GM21786 (cell line): ENCODE measurements around the gene REST.

Experiments used
- ATAC-seq: cut with Tn5 transposase; IDR thresholded peaks from one replicate; pipeline ENCODE4 v1.9.1; 2021; ENCODE audit not compliant: unreplicated experiment

Gene REST

GRCh38 chr4:56976837-56977320 lies 69.2 kb downstream of the REST start:
- ATAC-seq = peak; percentile 23

DNA sequence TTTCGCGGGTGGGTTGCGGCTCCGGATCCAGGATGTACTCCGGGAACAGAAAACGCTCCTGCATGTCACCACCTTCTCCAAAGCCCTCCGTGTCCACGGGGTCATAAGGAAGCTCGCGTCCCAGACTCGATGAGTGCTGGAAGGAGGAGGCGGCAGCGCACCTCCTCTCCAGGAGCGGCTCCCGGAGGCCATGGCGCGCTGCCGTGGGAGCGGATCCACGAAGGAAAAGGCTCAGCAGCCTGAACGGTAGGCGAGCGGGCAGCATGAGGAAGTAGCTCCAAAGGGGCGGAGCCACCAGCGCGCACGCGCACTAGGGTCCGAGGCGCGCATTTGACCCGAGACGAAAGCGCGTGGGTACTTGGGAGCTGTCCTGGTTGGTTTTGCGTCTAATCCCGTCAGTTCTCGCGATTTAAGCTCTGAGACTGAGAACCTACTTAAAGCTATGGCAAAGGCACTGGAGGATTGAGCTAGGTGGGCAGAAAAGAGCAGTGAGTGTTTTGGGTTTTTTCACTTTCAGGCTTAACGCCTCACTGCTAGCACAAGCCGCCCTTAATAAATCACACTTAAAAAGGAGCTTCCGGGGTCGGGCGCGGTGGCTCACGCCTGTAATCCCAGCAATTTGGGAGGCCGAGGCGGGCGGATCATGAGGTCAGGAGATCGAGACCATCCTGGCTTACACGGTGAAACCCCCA lies 69.8 kb downstream of the REST start, which contains the start of gene NOA1:
TSS of gene NOA1 (minus strand) at position 286 of the 692 bp plus-strand sequence. CDS start at position 265, 21 bp downstream.
- ATAC-seq = peak; percentile 81

- ATAC-seq = peak; percentile 53
Measured at GRCh38 chr4:56978750-56979303, 71.1 kb downstream of the REST start, which contains the start of gene POLR2B. Gene POLR2B (plus strand): TSS chr4:56978896. CDS start chr4:56978986, 90 bp downstream.

- no peak for ATAC-seq
Measured at GRCh38 chr4:56979421-56980072, 71.8 kb downstream of the REST start.

DNA sequence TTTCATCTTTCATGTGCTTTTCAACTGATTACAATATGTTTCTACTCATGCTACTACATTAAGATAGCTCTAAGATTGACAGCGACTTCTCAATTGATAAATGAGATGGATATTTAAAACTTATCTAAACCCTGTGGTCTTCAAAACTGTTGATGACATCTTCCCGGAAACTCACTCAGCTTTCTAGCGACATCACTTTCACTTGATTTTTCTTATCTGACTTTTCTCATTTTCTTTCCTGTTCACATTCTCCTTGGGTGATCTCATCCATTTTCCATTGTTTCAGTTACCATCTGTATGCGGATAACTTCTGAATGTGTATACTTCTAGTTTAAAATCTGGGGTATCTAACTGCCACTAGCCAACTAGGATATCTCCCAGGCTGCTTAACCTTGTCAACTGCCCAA lies 74.1 kb downstream of the REST start:
- no peak for ATAC-seq

GRCh38 chr4:56986192-56986591 lies 78.5 kb downstream of the REST start:
- ATAC-seq = no peak

- ATAC-seq = no peak
Measured at GRCh38 chr4:56986952-56987351, 79.3 kb downstream of the REST start.

- no peak for ATAC-seq
Measured at GRCh38 chr4:56990109-56990905, 82.6 kb downstream of the REST start.

DNA sequence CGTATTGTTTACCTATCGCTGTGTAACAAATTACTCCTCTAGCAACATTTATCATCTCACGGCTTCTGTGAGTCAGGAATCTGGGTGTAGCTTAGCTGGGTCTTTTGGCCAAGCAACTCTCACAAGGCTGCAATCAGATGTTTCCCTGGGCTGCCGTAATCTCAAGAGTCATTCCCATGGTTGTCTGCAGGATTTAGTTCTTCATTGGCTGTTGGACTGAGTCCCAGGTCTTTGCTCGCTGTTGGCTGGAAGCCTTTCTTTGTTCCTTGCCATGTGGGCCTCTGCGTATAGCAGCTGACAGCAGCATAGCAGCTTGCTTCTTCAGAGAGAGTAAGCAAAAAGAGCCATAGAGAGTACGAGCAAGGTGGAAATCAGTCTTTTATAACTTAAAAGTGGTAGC lies 87.8 kb downstream of the REST start:
- ATAC-seq = no peak

DNA sequence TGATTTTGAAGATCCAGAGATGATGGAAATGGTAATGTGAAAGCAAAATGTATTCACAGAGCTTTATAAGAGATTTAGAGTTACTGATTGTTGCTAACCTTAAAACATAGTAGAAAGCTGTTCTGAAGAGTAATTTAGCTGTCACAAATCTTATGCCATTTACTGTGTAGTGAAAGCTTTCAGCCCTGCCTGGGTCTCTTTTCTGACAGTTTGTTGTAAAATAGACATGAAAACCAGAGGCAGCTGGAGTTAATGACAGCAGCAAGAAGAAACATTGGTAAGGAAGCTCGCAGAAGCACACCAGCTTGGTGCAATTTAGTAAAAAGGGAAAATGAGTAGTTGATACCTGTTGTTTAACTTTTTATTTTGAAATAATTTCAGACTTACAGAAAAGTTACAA lies 92.1 kb downstream of the REST start:
- no peak for ATAC-seq

DNA sequence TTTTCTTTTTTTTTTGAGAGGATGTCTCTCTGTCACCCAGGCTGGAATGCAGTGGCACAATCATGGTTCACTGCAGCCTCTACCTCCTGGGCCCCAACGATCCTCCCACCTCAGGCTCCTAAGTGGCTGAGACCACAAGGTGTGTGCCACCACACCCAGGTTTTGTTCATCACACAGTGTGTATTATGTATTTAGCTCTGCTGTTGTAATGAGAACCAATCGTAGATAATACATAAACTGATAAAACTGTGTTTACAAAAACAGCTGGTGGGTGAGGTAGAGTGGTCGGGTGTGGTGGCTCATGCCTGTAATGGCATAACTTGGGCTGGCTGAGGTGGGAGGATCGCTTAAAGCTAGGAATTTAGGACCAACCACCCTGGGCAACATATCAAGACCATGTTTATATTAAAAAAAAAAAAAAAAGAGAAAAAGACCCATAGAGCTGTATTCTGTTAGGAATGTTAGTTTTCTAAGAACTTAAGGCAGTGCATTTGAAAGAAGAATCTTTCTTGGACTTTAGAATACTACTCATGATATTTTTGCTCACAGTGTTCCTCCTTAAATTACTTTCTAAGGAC lies 105.9 kb downstream of the REST start:
- no peak for ATAC-seq
